GM19438 (cell line): ENCODE measurements around the gene LST1.
"Not testable (repeated sequence)": the region's sequence is repeated elsewhere in the genome, so short reads cannot be mapped to it uniquely, and the experiment has no call there.

ENCODE experiments used
- ATAC-seq: cut with Tn5 transposase; IDR thresholded peaks from one replicate; pipeline ENCODE4 v1.9.1; 2021; ENCODE audit warnings: low read depth; ENCODE audit not compliant: unreplicated experiment

LST1 gene

DNA sequence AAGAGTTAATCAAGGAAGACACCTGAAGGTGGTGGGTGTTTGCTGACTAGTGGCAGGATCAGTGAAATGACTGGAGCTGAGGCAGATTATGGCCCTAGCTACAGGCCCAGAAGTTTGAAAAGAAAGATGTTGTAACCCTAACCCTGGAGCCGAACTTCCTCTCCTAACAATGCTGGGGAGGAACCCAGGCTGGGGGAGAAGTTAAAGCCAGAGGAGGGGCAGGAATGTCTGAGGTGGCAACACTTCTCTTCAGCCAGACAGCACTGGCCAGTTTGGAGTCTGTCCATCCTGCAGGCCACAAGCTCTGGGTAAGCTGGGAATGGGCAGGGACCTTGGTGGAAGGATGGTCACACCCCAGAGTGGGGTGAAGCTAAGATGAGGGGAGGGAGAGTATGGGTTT is at the start of gene LST1:
LST1 (plus strand) TSS at position 270 of the 400 bp plus-strand sequence. CDS start 1,023 bp downstream, outside the sequence.
- no peak for ATAC-seq

DNA sequence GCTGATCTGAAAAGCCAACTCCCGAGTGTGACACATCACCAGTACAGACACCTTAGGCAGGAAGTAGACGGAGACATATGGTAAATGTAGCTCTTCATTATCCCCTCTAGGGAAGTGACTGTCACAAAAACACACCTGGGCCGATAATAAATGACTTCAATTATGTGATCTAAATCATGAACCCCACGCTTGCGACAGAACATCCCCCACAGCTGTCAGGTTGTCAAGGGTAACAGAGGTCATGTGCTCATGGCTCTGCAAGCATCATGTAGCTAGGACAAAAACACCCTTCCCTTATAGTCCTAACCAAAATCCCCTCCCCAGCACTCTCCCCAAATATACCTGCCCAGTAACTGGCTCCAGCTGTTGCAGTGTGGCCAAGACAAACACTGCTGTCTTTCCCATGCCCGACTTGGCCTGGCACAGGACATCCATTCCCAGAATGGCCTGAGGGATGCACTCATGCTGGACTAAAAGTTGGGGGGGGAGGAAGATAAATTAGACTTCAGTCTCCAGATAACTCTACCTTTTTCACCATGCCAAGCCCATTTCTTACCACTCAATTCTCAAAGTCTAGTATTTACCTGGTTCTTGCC is 47.2 kb upstream of the LST1 start:
- no peak for ATAC-seq

DNA sequence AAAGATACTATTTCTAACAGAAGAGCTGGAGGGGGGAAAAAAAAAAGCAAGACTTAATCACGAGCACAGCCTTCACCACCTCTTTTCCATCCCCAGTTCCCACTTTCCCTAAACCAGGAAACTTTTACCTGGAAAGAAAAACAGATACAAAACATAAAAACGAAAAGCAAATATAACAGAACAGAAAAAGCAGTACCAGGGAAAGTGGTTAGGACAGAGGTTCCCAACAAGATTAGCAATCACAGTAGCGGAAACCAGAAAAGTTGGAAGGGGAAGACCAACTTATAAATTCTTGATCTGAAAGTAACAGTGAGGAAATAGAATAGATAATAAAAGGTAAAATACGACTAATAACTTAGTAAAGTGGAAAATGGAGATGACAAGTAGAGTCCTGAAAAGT is 45.4 kb upstream of the LST1 start:
- ATAC-seq, result no peak

DNA sequence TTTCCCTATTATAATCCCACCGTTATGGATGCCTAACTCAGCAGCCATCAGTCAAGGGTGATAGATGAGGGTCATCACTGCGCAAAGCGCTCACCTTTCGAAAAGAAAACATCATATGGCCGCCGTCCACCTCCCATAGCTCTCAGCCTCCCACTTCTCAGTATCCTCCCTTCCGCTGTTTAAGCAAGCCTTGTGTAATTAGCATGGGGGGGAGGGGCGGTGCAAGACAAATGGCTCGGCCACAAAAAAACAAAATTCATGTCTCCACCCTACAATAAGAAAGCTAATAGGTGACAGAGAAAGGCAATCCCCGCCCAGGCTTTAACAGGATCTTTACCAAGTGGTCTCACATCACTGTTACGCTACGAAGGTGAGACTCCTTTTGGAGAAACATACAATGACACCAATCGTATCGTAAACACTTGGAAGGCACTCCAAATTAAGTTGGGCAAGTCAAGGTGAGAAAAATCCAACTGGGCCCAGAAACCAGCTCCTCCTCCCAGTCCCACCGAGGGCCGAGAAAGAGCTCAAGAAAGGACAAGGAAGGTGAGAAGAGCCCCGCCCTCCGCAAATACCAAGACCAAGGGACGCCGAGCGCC is 44.9 kb upstream of the LST1 start:
- ATAC-seq, result peak; percentile 21

DNA sequence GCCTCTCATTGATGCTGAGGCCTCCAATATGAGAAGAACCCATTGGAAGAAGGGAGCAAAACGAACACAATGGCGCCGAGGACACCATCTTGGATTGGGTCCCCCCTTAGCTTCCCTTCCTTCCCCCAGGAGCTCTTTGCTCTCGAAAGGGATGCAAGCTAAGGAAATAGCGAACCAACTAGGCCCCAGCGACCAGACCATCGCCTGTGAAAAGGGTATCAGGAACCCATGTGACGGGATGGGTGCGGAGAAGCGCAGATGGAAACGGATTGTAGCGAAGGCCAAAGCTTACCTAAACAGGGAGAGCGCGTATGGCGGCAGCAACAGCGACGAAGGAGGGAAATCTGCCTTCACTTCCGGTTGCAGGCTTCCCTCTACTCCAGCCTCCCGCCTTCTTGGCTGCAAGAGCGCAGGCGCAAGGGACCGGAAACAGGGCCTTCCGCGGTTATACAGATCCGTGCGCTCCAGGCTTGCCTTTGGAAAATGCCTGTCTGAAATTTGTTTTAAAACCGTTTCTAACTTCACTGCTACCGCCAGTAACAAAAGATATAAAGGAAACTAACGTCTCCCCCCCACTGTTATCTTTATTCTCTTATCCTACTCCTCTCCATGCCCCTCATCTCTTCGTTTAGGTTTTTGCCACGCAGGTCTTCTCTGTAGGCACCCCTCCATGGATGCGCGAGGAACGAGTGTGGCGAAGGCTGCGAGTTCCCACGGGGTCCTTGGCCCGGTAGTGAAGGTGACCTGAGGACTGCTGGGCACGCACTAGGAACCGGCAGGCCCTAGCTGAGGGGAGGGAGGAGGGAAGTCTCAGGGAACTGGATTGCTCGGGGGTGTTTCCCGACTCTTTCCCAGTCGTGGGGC is 44.2 kb upstream of the LST1 start, which contains the start of gene DDX39B:
DDX39B (minus strand) TSS at position 346 of the 864 bp plus-strand sequence. CDS start 1,471 bp downstream, outside the sequence.
- peak; percentile 52 for ATAC-seq

DNA sequence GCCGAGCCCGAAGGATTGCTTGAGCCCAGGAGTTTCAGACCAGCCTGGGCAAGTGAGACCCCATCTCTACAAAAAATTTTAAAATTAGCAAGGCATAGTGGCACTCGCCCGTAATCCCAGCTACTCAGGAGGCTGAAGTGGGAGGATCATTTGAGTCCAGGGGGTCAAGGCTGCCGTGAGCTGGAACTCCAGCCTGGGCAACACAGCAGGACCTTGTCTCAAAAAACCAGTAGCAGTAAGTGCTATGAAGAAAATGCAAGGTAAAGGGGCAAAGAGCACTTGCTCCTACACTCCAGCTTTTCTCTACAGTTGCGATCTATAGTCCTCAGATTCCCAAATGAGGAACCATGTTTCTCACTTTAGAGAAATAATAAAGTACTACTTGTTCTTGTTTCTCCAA is 42.4 kb upstream of the LST1 start:
- ATAC-seq, result no peak

DNA sequence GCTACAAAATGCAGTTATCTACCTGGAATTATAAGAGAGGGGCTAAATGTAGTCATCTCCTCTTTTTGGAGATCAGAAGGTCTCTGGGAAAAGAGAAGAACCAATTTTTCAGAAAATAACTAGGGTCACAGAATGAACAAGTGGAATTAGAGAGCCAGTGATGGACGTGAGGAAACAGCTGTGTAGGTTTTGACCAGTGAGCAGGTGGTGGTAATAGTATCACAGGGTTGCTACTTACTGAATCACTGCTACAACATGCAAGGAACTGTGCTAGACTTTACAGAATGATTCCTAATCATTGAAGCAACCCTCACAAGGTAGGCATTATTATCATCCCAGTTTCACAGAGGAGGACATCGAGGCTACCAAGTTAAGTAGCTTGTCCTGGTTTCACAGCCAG is 41.4 kb upstream of the LST1 start:
- no peak for ATAC-seq

DNA sequence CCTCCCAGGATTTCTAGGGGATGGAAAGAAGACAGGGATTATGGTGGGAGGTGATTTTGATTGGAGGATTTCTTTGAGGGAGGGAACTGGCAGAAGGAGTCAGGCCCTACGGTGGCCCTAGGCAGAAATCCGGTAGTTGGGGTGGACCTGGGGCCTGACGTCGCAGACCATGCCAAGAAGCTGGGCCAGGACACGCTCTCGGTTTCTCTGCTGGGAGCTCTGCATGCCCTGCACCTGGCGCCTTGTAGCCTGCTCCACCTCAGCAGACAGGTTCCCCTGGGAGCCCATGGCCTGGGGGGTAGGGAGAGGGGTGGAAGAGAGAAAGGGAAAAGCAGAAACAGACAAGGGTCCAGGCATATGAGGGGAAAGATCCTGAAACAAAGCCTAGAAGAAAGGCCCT is 40.8 kb upstream of the LST1 start:
- ATAC-seq, result no peak

DNA sequence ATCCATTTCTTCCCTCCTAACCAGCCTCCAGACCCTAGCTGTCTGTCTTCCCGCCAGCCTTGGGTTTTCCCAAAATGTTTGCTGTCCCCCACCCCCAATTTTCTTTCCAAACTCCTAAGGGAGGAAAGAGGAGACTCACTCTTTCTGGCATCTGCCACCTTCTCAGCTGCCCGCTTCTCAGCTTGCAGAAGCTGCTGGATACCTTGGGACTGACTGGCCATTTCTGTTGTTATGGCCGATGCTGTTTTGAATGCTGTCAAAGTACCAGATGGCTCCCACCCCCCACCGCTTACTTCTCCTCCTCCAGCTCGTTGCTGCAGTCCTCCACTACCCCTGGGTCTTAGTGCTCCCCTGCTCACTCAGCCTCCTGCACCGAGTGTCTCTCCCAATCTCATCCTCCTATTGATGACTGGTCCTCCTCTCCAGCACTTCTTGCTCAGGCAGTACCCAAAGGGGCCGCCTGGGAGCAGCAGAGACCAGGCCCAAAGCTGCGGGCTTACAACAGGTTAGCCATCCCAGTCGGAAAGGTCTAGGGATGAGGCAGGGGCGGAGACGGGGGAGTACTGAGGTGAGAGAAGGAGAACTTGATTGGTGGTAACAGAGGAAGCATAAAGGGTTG is 39.6 kb upstream of the LST1 start, which contains the start of gene ATP6V1G2:
ATP6V1G2 (minus strand) TSS at position 270 of the 619 bp plus-strand sequence; CDS start at position 221, 49 bp downstream.
- peak; percentile 35 for ATAC-seq

DNA sequence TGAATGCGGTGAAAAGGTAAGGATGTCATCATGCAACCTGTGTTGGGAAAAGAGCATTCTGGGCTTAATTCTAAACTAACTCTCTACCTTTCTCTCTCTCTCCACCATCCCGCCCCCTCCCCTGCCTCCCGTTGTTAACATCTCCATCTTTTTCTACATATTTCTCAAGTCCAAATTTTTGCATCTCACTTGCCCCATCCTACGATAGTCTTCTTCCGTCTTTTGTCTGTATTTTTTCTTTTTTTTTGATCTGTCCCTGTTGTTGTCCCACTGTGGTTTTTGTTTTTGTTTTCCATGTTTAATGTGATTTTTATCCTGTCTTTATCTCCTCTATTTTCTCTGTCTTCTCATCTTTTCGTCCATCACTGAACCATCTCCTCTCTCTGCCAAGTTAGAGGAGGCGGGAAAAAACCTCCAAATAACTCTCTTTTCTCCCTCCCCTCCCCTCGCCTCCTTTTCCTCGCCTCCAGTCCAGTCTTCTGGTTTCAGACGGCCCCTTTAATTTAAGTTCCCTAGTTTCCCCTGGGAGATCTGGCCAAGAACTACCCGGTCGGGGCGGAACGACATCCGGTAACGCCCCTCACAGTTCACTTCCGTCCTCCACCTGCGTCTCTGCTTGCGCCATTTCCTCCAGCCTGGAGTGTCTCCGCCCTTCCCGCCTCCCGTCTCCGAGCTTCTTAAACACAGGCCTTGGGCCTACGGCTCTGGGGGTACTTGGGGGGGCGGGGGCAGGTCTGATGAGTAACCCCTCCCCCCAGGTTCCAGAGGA is 38.9 kb upstream of the LST1 start, which contains the start of gene NFKBIL1:
NFKBIL1 (plus strand) TSS at position 651 of the 769 bp plus-strand sequence; CDS start at position 738, 87 bp downstream.
- peak; percentile 73 for ATAC-seq

DNA sequence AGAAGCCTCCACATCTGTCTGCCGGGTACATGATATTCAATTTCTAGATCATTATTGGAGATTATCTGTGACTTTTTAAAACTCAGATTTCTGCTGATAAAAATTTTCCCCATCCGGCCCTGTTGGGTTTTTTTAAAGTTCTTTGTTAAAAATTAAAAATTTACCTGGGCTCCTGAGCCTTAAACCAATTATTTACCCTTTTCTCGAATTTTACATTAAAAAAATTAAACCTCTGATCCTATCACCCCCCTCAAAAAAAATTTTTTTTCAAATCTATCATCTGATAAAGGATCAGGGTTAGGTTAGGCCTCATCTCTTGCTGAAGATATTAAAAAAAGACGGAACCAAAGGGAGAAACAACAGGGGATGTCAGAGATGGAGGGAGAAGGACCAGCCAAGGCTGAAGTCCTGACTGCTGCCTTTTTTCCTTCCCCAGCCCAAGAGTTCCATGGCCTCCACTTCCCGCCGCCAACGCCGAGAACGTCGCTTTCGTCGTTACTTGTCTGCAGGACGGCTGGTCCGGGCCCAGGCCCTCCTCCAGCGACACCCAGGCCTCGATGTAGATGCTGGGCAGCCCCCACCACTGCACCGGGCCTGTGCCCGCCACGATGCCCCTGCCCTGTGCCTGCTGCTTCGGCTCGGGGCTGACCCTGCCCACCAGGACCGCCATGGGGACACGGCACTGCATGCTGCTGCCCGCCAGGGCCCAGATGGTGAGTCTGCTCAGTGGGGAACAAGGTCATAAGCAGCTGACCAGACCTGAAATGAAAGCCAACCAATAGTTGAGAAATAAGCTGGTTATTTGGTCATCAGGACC is 38.1 kb upstream of the LST1 start:
- no peak for ATAC-seq

DNA sequence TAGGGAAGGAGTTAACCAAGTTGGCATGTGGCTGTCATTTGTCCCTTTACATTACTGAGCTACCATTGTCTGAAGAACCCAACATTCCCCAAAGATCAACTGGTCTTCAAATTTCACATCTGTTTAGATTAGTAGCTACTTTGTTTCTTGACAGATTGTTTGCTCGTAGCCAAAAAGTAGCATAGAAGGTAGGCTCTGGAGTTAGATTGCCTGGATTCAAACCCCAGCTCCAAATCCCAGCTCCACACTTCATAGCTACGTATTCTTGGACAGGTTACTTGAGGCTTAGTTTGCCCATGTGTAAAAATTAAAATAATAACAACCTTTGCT is 37.6 kb upstream of the LST1 start:
- no peak for ATAC-seq

DNA sequence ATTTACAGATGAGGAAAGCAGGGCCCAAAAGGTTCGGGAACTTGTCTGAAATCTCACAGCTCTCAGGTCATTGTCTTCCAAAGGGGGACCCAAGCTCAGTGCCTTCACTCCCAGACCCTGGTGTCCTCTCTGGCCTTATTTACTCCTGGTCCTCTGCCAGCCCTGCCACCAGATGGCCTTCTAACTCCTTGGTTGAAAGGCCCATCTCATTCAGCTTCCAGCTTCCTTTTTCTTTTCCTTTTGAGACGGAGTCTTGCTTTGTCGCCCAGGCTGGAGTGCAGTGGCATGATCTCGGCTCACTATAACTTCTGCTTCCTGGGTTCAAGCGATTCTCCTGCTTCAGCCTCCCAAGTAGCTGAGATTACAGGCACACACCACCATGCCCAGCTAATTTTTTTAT is 34.7 kb upstream of the LST1 start:
- not testable (repeated sequence) for ATAC-seq

DNA sequence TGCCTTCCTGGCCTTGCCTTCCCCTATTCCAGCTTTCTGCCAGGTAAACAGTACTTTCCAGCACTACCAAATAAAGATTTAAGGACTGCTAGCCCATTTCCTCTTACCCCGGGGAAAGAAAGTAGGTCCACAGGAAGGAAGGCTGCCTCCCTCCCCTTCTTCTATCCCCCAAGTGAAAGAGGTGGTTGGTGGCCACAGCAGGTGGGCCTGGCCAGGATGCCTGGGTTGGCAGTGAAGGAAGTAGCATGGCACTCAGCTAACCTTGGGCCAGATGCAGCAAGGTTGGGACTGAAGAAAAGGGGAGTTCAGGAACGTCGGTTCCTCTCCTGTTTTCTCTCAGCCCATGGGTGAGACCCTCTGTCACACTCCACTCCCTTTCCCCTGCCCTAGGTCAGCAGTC is 29.8 kb upstream of the LST1 start:
- no peak for ATAC-seq

DNA sequence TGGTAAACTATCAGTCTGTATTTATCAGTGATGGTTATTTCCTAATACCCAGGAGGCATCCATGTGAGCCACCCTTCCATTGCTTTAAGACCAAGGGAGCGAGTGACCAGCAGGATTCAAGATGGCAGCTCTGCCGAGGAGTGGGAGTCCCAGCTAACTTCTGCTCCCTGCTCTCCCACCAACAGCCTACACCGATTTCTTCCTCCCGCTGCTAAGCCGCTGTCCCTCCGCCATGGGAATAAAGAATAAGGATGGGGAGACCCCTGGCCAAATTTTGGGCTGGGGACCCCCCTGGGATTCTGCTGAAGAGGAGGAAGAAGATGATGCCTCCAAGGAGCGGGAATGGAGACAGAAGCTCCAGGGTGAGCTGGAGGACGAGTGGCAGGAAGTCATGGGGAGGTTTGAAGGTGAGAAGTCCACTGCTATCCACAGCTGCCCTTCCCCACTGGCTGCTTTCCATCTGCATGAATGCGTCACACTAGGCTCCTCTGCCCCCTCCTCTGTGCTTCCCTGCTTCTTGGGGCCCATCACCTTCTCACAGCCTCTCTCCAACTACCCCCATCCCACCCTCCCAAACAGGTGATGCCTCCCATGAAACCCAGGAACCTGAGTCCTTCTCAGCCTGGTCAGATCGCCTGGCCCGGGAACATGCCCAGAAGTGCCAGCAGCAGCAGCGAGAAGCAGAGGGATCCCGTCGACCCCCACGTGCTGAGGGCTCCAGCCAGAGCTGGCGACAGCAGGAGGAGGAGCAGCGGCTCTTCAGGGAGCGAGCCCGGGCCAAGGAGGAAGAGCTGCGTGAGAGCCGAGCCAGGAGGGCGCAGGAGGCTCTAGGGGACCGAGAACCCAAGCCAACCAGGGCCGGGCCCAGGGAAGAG is 28.4 kb upstream of the LST1 start:
- ATAC-seq, result no peak

DNA sequence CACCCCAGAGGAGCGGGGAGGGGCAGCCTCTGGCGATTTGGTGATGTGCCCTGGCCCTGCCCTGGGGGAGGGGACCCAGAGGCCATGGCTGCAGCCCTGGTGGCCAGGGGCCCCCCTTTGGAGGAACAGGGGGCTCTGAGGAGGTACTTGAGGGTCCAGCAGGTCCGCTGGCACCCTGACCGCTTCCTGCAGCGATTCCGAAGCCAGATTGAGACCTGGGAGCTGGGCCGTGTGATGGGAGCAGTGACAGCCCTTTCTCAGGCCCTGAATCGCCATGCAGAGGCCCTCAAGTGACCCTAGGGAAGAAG is 27.8 kb upstream of the LST1 start:
- no peak for ATAC-seq

DNA sequence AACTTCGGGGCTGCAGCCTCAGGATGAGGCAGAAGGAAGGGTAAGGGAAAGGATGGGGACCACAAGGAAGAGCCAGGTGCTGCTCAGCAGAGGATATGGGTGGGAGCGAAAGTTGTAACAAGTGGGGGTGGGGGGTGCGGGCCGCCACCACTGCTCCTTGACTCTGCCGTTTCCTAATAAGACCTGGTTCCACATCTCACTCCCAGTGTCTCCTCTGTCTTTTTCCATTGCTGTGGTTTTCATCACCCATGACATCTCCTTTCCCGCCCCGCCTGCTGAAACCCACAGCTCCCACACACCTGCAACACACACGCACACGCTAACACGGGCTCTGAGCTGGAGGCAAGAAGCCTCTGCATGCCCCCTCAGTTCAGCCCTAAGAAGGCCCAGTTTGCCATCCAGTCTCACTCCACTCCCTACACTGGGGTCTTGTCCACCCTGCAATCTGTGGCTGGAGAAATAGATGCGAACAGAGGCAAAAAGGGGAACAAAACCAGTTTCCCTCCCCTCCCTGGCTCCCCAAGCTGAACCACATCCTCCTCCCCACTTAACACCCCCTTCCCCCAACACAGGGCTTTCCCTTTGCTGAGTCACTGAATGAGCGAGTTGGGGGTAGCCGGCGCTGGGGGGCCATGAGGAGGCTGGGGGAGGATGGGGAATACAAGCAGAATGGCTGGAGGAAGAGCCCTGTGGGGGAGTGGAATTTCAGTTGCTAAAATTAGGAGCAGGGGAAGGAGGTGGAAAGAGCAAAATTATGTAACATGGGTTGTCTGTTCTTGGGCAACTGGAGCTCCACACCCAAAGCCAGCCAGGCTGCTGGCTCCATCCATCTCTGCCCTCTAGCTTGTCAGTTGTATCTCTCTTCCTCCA is 27.2 kb upstream of the LST1 start:
- no peak for ATAC-seq

DNA sequence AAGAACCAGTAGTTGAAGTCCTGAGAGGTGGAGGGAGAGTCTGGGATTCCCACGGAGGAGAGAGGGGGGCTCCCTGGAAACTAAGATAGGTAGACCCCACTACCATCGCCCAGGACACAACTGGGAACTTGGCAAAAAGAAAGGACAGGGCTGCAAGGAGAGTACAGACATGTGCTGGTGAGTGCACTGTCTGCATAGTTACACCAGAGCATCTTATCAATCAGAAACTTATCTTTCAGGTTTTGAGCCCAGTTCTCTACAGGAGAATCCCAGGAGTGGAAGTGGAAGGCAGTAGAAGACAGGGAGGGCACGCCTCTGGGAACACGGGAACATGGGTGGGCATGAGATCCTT is 26.5 kb upstream of the LST1 start:
- no peak for ATAC-seq
